Activated CD4-positive, alpha-beta T cell treated with anti-CD3 and anti-CD28 coated beads, Interleukin-2, amount 50 U/mL, for 16 hours (primary cell): Measurements from ENCODE around the gene MRNIP.
"Not testable (repeated sequence)": the region's sequence is repeated elsewhere in the genome, so short reads cannot be mapped to it uniquely, and the experiment has no call there.

Experiments used
- DNase-seq: peaks from one replicate; pipeline ENCODE4 v3.0.0-alpha.2; 2020

The MRNIP gene

GRCh38 chr5:179837076-179838011, 21.3 kb downstream of the MRNIP start:
- no peak for DNase-seq

- peak; percentile 63 for DNase-seq
These were observed 22.2 kb downstream of the MRNIP start for GRCh38 chr5:179836225-179837019.

GRCh38 chr5:179834871-179835270, 23.7 kb downstream of the MRNIP start:
- not testable (repeated sequence) for DNase-seq

GRCh38 chr5:179834120-179834519, 24.5 kb downstream of the MRNIP start:
- no peak for DNase-seq

GRCh38 chr5:179833709-179834070, 24.9 kb downstream of the MRNIP start:
- no peak for DNase-seq

- no peak for DNase-seq
These were observed 25.4 kb downstream of the MRNIP start for GRCh38 chr5:179833056-179833708.

- DNase-seq, result no peak
These were observed 26.4 kb downstream of the MRNIP start for GRCh38 chr5:179832039-179832745.

- no peak for DNase-seq
These were observed 27.7 kb downstream of the MRNIP start for GRCh38 chr5:179830818-179831468.

GRCh38 chr5:179829732-179830435, 28.7 kb downstream of the MRNIP start:
- no peak for DNase-seq

GRCh38 chr5:179828756-179829421, 29.7 kb downstream of the MRNIP start:
- DNase-seq, result no peak

GRCh38 chr5:179827680-179828079, 30.9 kb downstream of the MRNIP start:
- DNase-seq, result peak; percentile 52

GRCh38 chr5:179825655-179826182, 32.9 kb downstream of the MRNIP start:
- no peak for DNase-seq

- no peak for DNase-seq
These were observed 33.9 kb downstream of the MRNIP start for GRCh38 chr5:179824745-179825112.

GRCh38 chr5:179823937-179824744, 34.5 kb downstream of the MRNIP start:
- no peak for DNase-seq

- DNase-seq, result no peak
These were observed 36.1 kb downstream of the MRNIP start for GRCh38 chr5:179822444-179822990.

GRCh38 chr5:179822059-179822432, 36.6 kb downstream of the MRNIP start:
- DNase-seq, result no peak

GRCh38 chr5:179821298-179822058, 37.1 kb downstream of the MRNIP start:
- DNase-seq, result peak; percentile 90

GRCh38 chr5:179820483-179821297, 37.9 kb downstream of the MRNIP start, which contains the start of gene SQSTM1:
Gene SQSTM1, plus strand, starts transcription at chr5:179820905. Its CDS starts 32 bp downstream, at chr5:179820937.
- peak; percentile 81 for DNase-seq
